HG03280 (cell line): ENCODE results near the gene PLXNA3.

Experiments used
- ATAC-seq: cut with Tn5 transposase; IDR thresholded peaks from one replicate; pipeline ENCODE4 v1.9.1; 2021; ENCODE audit warnings: mild to moderate bottlenecking, moderate library complexity; ENCODE audit not compliant: unreplicated experiment

PLXNA3 gene

DNA sequence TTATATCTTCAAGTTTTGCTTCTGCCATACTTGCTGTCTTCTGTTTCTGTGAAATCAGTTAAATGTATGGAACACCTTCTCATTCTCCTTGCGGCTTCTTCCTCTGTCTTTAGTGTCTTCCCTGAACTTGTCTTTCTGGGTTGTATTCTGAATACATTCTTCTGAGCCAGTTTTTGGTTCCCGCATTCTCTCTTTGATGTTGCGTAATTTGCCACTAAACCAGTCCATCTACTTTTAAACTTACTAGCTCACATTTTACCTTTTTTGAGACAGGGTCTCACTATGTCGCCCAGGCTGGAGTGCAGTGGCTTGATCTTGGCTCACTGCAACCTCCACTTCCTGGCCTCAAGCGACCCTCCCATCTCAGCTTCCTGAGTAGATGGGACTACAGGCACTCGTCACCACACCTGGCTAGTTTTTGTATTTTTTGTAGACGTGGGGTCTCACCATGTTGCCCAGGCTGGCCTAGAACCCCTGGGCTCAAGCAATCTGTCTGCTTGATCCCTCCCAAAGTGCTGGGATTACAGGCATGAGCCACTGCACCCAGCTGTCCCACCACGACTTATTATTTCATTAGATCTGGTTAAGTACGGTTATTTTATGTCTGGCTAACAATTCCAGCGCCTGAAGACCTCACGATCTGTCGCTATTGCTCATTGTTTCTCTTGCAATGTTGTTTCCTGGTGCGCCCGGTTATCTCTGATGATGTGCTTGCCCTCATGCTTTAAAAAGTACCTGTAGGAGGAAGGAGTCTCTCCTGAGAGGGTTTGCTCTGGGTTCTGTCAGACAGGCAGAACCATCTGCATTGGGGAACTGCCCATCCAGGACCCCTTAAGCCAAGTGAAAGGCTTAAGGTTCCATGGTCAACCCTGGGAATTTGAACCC is 67.8 kb downstream of the PLXNA3 start:
- no peak for ATAC-seq

DNA sequence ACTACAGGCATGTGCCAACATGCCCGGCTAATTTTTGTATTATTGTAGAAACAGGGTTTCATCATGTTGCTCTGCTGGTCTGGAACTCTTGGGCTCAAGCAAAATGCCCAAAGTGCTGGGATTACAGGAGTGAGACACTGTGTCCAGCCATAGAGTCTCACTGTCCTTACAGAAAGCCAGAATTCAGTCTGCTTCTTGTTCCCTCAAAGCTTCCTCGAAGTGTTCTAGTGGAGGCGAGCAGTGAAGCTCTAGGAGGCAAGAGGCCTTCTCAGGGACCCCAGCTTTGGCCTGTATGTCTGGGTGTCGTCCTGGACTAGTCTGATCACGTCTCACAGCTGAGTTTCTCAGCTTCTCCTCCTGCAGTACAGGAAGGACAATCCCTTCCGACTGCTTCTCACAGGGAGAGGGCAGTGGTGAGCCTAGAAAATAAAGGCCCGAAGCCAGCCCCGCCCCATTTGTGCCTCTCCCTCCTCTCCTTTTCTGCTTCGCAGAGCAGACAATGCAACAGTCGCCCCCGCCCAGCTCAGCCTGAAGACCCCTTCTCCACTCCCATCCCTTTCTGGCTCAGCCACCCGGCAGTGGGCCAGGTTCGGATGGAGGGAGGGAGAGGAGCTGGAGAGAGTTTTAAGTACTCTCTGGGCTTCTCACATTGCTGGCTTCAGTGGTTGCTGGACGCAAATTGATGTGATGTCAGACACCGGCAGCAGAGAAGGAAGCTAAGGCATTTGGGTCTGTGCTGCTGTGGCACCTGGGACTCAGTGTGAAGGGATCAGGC is 69.0 kb downstream of the PLXNA3 start:
- ATAC-seq, result peak; percentile 64
